HG03159 (cell line): Measurements from ENCODE around the gene CCDC59.

Experiments
- ATAC-seq: cut with Tn5 transposase; IDR thresholded peaks from one replicate; pipeline ENCODE4 v1.9.1; 2021; ENCODE audit warnings: mild to moderate bottlenecking, moderate library complexity; ENCODE audit not compliant: unreplicated experiment

Gene CCDC59

DNA sequence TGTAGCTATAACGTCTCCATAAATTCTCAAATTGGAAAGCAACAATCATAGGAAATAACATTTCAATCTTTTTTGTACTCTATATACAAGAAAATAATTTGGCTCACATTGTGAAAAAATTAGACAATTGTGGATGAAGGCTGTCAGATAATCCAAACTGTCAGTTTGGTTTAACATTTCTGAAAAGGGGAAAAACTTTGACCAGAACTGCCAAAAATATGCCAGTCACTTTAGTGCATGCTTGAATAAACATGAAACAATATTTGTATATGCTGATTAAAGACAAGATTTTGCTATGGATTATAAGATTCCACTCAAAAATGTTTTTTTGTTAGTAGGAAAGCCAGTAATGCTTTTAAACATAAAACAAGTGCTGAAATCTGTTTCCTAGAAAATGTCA, 38.9 kb downstream of the CCDC59 start:
- ATAC-seq, result no peak

DNA sequence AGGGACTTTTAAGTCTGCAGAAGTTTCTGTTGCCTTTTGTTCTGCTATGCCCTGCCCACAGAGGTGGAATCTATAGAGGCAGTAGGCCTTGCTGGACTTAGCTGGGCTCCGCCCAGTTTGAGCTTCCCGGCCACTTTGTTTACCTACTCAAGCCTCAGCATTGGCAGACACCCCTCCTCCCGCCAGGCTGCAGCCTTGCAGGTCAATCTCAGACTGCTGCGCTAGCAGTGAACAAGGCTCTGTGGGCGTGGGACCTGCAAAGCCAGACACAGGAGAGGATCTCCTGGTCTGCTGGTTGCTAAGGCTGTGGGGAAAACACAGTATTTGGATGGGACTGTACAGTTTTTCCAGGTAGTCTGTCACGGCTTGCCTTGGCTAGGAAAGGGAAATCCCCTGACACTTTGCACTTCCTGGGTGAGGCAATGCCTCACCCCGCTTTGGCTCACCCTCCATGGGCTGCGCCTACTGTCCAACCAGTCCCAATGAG, 43.7 kb downstream of the CCDC59 start:
- ATAC-seq, result no peak
